ENCODE data around the gene CYP2U1. TPM values are rescaled to one million over a fixed set of nuclear protein-coding genes. Genes with fewer than 3 reads are reported as not detected.

The CYP2U1 gene
- total and polyA plus RNA-seq, 2 experiments from 2014 or later, result 3.2 to 9.9 TPM

GRCh38 chr4:107893171-107894137 lies 37.9 kb upstream of the CYP2U1 start (continued):
- TF ChIP-seq ZNF462 (CRISPR knock-in tag; IDR thresholded peaks at IDR 0.05), result no peak
- TF ChIP-seq, protein P1, sequence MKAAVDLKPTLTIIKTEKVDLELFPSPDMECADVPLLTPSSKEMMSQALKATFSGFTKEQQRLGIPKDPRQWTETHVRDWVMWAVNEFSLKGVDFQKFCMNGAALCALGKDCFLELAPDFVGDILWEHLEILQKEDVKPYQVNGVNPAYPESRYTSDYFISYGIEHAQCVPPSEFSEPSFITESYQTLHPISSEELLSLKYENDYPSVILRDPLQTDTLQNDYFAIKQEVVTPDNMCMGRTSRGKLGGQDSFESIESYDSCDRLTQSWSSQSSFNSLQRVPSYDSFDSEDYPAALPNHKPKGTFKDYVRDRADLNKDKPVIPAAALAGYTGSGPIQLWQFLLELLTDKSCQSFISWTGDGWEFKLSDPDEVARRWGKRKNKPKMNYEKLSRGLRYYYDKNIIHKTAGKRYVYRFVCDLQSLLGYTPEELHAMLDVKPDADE (IDR thresholded peaks at IDR 0.05), result no peak

DNA sequence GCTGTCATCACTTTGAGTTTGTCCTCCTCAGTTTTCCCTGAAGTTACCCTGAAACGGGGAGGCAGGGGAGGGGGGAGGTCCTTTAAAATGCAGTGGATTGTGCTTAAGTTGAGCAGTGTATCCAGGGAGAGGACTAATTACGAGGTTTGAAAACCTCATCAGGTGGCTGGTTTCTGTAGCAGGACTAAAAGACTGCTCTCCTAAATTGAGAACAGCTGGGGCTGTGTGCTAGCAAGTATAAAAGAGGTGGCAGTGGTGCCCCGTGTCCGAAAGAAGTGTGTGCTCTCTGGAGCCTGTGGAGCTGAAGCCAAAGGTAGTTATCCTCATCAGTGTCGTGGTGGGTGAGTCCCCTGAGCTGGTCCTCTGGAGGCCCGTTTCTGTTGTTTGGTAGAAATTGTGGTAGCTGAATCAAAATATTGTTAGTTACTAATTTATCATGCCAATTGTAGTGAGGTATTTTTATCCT lies 37.2 kb upstream of the CYP2U1 start:
- peaks cover 6% of the 10 kb centered on the region for H3K27me3 Mint-ChIP-seq (ENCODE audit: insufficient read depth, low read depth, poor library complexity)
- H3K4me1 Mint-ChIP-seq, result peaks cover 5% of the 10 kb centered on the region
- no peaks in the 10 kb centered on the region for H3K27me3 ChIP-seq (ENCODE audit: insufficient read depth)
- H4K20me1 ChIP-seq (replicated peaks; ENCODE audit: insufficient read depth), result no peaks in the 10 kb centered on the region
- ATAC-seq (no peak), DNase-seq (ENCODE audit: low spot score) (no peak)
- H3K36me3 Mint-ChIP-seq (ENCODE audit: low read depth), result peaks cover 40% of the 10 kb centered on the region
- H3K9me3 Mint-ChIP-seq, result peaks cover 40% of the 10 kb centered on the region
- no peak overlapping the region for H3K4me3 Mint-ChIP-seq
- H3K36me3 ChIP-seq (ENCODE audit: insufficient read depth), result peaks cover 11% of the 10 kb centered on the region
- H3K27ac ChIP-seq (ENCODE audit: low read depth), result no peak overlapping the region
- H3K9me2 ChIP-seq (ENCODE audit: insufficient read depth), result peaks cover 19% of the 10 kb centered on the region
- no peak overlapping the region for H3K4me2 ChIP-seq
- H3K4me1 ChIP-seq (ENCODE audit: insufficient read depth), result peaks cover 5% of the 10 kb centered on the region; the same call in 1 of the 2 replicates
- no peak overlapping the region for H3K4me3 ChIP-seq
- H3F3A ChIP-seq (replicated peaks; ENCODE audit: low read depth), result peaks cover 4% of the 10 kb centered on the region; the same call in 1 of the 2 replicates
- H2AFZ ChIP-seq, result no peak overlapping the region
- no peaks in the 10 kb centered on the region for H3K79me2 ChIP-seq (replicated peaks; ENCODE audit: insufficient read depth)
- H3K27ac Mint-ChIP-seq, result no peak overlapping the region
- TF ChIP-seq EZH2phosphoT487 (IDR thresholded peaks at IDR 0.05; ENCODE audit: unreplicated experiment), result no peak
- TF ChIP-seq JUNB (IDR thresholded peaks at IDR 0.05; ENCODE audit: unreplicated experiment), result no peak
- TF ChIP-seq POLR2AphosphoS5 (IDR thresholded peaks at IDR 0.05; ENCODE audit: low read depth), result no peak
- TF ChIP-seq, protein P1 (IDR thresholded peaks at IDR 0.05), result no peak
- no peak for TF ChIP-seq NANOG (IDR thresholded peaks at IDR 0.05; ENCODE audit: borderline replicate concordance)
